Muscle layer of duodenum (tissue), 2 donors: ENCODE data around the gene ZCCHC2.

Experiments used
- H3K27ac ChIP-seq: one replicate; pipeline ENCODE4 v1.7.0; 2013; ENCODE audit warnings: mild to moderate bottlenecking, low read length
- H3K27me3 ChIP-seq: one replicate; pipeline ENCODE4 v1.7.0; 2013; ENCODE audit warnings: low read depth, mild to moderate bottlenecking, control low read depth, low read length
- H3K36me3 ChIP-seq, 2 donors: one replicate each; pipeline ENCODE4 v1.7.0; 2013; ENCODE audit warnings: low read length in 2 of 2, control low read depth in 1 of 2, mild to moderate bottlenecking in 1 of 2; ENCODE audit not compliant: insufficient read depth in 2 of 2, control insufficient read depth in 1 of 2
- H3K4me1 ChIP-seq, 2 donors: one replicate each; pipeline ENCODE4 v1.7.0; 2013; ENCODE audit warnings: low read length in 2 of 2, mild to moderate bottlenecking in 2 of 2, control low read depth in 1 of 2, moderate library complexity in 1 of 2; ENCODE audit not compliant: insufficient read depth in 2 of 2, control insufficient read depth in 1 of 2
- H3K4me3 ChIP-seq, 2 donors: one replicate each; pipeline ENCODE4 v1.7.0; 2013; ENCODE audit warnings: low read length in 2 of 2, low read depth in 1 of 2, mild to moderate bottlenecking in 1 of 2
- H3K9me3 ChIP-seq, 2 donors: one replicate each; pipeline ENCODE4 v1.7.0; 2013; ENCODE audit warnings: low read length in 2 of 2, control low read depth in 1 of 2, mild to moderate bottlenecking in 1 of 2; ENCODE audit not compliant: control insufficient read depth in 1 of 2
- donor health status: healthy.

The ZCCHC2 gene

DNA sequence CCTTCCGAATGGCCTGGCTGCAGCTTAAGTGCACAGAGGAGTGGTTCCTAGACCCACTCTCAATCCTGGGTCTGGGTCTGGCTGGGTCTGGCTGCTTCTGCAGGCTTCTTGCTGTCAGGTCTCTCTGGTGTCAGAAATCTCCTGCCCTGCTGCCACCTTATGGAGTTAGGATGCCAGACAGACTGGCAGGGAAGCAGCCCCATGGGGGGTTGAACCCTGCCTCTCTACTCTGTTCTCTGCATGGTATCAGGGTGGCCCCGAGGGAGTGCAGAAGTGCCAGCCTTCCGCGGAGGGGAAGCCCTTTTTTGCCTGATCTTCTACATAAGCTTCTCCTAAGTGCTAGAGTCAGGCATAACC, 89.4 kb downstream of the ZCCHC2 start:
- no peaks in the 10 kb centered on the region for H3K36me3 ChIP-seq
- H3K27ac ChIP-seq, result no peak overlapping the region
- no peak overlapping the region for H3K4me3 ChIP-seq
- no peaks in the 10 kb centered on the region for H3K9me3 ChIP-seq
- H3K4me1 ChIP-seq, result peaks cover 0 to 6% of the 10 kb centered on the region in 2 donors
- H3K27me3 ChIP-seq, result peaks cover 3% of the 10 kb centered on the region

DNA sequence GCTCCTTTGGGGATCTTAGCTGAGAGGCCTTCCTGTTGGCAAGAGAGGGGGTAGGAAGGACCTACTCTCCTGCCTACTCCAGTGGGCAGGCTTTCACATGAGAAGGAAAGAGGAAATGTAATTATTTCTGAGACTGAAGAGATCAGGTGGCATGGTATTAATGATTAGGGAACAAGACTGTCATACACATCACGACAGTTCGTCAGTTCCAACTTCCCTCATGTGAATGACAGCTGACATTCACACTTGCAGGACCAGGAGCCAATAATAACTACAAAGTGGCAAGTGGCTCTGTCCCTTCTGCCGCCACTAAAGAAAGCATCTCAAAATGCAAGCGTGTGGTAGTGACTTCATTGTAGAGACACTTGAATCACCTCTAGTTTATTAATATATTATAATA, 90.0 kb downstream of the ZCCHC2 start:
- Histone ChIP-seq H3K36me3 (no peaks in the 10 kb centered on the region), H3K4me3 (no peak overlapping the region), H3K9me3 (no peaks in the 10 kb centered on the region), H3K27ac (no peak overlapping the region), H3K4me1 (peaks cover 0 to 6% of the 10 kb centered on the region in 2 donors), H3K27me3 (peaks cover 3% of the 10 kb centered on the region)

DNA sequence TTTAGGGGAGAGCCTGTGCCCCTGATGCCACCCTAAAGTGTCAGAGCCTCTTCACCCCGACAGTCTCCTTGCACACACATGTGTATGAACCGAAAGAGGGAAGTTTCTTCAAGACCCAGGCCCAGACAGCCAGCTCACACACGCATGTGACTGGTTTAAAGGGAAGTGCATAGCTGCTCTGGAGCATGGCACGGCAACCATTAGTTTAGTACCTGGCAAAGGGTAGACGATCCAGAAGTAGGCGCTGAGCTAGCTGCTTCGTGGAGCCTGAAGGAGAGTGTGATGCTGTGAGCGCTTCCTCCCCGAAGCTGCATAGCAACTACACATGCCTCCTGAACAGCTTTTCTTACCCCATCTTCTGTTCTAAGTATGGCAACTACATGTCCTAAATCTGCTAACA, 91.7 kb downstream of the ZCCHC2 start:
- Histone ChIP-seq H3K4me1 (peaks cover 0 to 6% of the 10 kb centered on the region in 2 donors), H3K4me3 (no peak overlapping the region), H3K36me3 (no peaks in the 10 kb centered on the region), H3K27me3 (peaks cover 3% of the 10 kb centered on the region), H3K9me3 (no peaks in the 10 kb centered on the region), H3K27ac (no peak overlapping the region)

DNA sequence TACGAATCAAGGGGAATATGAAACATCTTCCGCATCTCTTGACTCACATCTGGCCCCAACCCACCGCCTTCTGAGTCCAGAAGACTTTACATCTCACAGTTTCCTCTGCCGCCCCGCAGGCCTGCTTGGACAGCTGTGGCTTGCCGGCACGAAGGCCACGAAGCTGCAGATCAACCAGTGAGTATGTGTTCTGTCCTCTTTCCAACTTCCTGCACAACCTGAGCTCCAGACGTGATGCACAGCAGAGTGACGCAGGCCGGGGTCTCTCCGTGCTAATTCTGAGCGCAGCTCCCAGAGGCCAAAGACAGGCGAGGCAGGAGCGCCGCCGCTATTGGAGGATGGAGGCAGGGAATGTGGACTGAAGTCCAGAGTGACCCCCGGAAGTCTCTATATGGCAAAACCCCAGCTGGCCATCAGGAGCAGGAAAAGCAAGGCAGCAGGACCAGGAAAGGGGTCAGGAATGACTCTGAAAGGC, 93.5 kb downstream of the ZCCHC2 start:
- no peak overlapping the region for H3K27ac ChIP-seq
- H3K27me3 ChIP-seq, result peaks cover 3% of the 10 kb centered on the region
- H3K4me1 ChIP-seq, result no peaks in the 10 kb centered on the region
- H3K9me3 ChIP-seq, result no peaks in the 10 kb centered on the region
- no peaks in the 10 kb centered on the region for H3K36me3 ChIP-seq
- no peak overlapping the region for H3K4me3 ChIP-seq

DNA sequence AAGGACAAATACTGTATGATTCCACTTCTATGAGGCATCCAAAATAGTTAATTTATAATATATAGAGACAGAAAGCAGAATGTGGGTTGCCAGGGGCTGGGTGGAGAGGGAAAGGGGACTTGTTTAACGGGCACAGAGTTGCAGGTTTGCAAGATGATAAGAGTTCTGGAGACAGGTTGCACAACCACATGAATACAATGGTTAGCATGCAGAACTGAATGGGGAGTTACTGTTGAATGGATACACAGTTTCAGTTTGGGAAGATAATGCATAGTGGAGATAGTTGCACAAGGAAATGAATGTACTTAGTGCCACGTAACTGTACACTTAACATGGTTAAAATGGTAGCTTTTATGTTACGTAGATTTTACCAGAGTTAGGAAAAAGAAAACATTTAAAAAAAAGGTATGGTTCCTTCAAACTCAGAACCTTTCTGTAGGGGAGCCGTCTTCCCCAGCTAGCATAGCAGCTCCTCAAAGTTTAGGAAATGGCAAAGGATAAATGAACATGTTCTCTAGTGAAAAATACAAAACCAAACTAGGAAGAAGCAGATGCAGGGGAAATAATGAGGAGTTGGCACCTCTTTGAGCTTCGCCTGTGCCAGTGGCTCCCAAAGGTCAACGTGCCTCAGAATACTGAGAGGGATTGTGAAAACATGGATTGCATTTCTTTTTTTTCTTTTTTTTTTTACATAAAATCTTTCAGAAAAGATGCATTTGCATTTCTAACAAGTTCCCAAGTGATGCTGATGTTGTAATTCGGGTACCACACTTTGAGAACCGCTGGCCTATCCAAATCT, 95.2 kb downstream of the ZCCHC2 start:
- Histone ChIP-seq H3K4me1 (no peaks in the 10 kb centered on the region), H3K9me3 (no peaks in the 10 kb centered on the region), H3K27ac (no peak overlapping the region), H3K27me3 (no peaks in the 10 kb centered on the region), H3K4me3 (no peak overlapping the region), H3K36me3 (no peaks in the 10 kb centered on the region)

DNA sequence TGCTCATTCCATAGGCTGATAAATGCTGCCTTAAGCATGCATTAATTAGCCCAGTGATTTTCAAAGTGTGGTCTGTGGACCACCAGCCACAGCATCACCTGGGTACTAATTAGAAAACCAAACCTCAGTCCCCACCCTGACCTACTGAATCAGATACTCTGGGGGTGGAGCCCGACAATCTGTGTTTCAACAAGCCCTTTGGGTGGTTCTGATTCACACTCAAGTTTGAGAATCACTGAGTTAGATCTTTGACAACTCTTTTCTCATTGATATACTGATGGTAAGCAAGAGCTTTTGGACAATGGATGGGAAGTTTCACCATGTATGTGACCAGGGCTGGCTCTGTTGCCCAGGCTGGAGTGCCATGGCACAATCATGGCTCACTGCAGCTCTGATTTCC, 95.9 kb downstream of the ZCCHC2 start:
- Histone ChIP-seq H3K4me1 (no peaks in the 10 kb centered on the region), H3K36me3 (no peaks in the 10 kb centered on the region), H3K9me3 (no peaks in the 10 kb centered on the region), H3K4me3 (no peak overlapping the region), H3K27me3 (no peaks in the 10 kb centered on the region), H3K27ac (no peak overlapping the region)

DNA sequence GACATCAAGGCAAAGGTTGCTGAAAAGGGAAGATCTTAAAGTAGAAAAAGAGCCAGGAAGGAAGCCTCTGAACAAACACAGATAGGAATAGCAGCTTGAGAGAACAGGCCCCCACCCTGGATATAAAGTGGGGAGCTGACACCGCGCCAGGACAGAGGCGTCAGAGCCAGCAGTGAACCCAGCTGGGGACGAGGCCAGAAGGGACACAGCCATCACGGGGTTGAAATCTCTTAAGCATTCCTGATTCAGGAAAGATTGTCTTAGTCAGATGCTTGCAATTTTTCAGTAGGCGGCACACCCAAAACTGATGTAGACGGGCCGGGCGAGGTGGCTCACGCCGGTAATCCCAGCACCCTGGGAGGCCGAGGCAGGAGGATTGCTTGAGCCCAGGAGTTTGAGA, 98.7 kb downstream of the ZCCHC2 start:
- no peaks in the 10 kb centered on the region for H3K27me3 ChIP-seq
- H3K27ac ChIP-seq, result no peak overlapping the region
- no peaks in the 10 kb centered on the region for H3K36me3 ChIP-seq
- H3K4me1 ChIP-seq, result no peaks in the 10 kb centered on the region
- H3K9me3 ChIP-seq, result no peaks in the 10 kb centered on the region
- H3K4me3 ChIP-seq, result no peak overlapping the region

DNA sequence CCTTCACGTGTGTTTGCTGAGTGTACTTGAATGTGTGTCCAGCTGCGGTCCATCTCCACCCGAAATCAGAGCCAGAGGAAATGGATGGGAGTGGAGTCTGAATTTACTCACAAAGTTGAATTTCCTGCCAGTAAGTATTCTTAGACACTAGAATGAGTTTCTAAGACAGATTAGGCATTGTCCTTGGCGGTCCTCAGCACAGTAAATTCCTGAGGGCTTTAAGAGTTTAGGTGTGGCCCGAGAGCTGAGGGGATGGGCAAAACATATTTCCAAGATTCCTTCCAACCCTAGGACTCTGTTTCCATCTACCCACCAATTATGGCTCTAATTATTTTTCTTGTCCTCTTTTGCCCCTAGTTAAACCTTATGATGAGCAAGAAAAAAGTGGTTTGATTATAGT, 102.2 kb downstream of the ZCCHC2 start:
- Histone ChIP-seq H3K27me3 (no peaks in the 10 kb centered on the region), H3K27ac (no peak overlapping the region), H3K9me3 (no peaks in the 10 kb centered on the region), H3K4me3 (no peak overlapping the region), H3K36me3 (no peaks in the 10 kb centered on the region), H3K4me1 (no peaks in the 10 kb centered on the region)
